ENCODE results near the gene NPFFR1. TPM values are rescaled to one million over a fixed set of nuclear protein-coding genes. Genes with fewer than 3 reads are reported as not detected.

NPFFR1 gene
- total RNA-seq, 1 donor from 2014 or later, result not detected

DNA sequence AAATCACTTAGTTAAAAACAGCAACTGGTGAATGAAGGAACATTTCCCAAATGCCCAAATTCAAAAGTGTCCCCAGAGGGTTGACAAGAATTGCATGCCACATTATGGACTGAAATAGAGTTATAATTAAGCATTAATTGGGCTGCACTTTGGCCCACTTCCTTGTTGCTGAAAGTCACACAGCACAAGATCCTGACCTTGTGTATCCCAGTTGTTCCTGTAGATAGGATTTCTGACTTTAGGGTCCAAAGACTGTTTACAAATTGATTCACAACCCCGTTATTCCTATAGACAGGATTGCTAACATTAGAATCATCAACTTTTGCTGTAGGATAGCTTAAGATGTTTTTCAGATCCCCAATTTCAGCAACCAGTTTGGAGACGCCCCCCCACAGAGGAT lies 31.5 kb upstream of the NPFFR1 start:
- intact Hi-C loops (cut with micrococcal nuclease), result no loop called here

DNA sequence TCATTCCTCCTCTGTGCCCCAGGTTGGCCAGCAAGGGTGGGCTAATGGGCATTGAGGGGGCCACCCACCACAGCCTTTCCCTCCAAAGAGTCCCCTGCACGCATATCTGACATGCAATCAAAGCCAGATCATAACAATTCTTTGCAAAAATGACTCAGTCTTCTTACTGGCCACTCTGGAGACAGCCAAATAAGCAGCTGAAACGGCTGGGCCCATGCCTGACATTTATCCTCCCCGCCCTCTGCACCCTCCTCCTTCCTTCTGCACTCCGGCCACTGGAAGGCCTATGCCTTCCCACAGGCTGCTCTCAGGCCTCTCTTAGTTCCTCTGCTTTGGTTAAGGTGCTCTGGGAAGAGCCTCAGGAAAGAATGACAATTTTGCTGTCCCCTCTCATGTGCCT lies 29.2 kb upstream of the NPFFR1 start:
- intact Hi-C loops (cut with micrococcal nuclease), result no loop called here

DNA sequence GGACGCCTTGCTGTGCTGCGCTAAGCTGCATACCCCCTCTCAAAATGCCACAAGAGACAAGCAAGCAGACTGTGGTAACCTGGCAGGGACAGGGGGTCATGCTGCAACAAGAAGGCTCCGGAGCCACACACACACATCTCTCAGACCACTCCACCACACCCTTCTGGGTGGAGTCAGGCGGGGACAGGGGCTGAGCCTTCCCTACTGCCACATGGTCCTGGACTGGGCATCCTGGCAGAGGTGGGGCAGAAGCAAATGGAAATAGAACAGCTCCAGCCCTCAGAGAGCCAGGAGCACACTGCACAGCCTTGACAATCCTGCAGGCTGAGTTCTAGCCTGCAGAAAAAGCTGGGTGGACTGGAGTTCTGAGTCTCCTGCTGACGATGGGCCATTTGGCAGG lies 28.4 kb upstream of the NPFFR1 start:
- intact Hi-C loops (cut with micrococcal nuclease), result no loop called here

DNA sequence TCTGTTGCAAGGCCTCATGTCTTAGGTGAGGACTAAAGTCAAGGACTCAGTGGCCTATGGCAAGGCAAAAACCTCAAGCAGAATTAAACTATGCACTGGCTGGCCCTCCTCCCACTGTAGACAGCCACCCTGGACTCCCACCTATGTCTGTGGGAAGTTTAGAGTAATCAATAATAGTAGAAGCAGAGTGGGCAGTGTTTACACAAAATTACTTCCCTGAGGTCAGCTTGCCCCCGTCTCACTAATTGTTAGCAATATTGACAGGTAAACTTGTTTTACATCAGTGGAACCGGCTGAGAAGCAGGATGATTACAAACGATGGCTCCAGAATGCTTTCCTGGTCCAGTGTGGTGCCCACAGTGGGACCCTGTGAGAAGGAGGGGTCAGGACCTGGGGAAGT lies 27.9 kb upstream of the NPFFR1 start:
- intact Hi-C loops (cut with micrococcal nuclease), result no loop called here

DNA sequence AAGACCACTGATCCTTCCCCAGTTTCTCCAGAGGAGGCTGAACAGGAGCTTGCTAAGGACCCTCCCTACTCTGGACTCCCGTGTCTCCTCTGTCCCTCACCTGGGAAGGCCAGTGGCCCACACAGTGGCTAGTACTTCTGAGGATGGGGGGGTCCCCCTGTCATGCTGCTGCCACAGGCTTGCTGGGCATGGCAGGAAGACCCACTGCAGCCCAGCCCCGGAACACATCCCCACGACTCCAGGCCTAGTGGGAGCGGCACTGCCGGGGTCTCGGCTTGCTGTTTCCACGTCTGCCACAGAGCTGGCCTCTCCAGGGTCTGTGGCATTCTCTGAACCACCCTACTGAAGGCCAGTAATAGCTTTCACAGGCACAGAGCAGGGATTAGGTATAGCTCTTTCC lies 25.9 kb upstream of the NPFFR1 start:
- intact Hi-C loops (cut with micrococcal nuclease), result no loop called here

DNA sequence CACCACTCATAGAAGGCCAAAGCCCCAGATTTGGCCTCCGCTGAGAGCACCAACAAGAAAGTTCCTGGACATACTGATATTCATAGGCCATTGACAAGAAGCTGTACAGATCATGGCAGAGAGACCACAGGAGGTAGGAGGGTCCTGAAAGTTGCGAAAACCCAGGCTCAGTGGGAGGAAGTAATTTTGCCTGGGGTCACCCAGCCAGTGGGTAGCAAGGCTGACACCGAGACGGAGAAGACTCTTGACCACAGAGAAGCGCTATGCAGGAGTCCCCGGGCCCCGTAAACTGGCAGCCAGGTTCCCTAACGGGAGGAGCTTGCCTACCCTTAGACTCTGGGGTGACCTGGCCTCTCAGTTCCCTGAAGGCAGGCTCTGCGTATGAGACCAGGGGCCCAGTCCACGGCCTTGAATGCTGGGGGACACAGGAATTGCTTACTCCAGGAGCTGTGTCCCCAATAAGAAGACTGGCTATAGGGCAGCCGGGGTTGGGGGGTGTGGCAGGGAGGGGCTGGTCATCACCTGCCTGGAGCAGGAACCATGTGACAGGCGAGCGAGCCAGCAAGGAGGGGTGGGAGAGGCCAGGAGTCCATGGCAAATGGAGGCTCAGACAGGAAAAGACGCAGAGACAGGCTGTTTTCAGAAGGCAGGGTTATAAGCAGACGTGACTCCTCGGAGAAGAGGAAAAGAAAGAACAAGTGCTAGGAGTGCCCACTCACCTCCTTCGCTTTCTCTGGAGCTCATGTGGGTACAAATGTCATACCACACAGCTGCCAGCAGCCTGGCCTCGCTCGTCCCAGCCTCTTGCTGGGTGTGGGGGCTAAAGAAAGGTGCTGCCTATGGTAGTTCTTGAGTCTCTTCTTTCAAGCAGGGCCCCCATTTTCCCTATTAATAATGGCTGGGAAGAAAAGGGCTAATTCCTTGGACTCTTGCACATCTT lies 24.6 kb upstream of the NPFFR1 start:
- intact Hi-C loops (cut with micrococcal nuclease), result no loop called here

DNA sequence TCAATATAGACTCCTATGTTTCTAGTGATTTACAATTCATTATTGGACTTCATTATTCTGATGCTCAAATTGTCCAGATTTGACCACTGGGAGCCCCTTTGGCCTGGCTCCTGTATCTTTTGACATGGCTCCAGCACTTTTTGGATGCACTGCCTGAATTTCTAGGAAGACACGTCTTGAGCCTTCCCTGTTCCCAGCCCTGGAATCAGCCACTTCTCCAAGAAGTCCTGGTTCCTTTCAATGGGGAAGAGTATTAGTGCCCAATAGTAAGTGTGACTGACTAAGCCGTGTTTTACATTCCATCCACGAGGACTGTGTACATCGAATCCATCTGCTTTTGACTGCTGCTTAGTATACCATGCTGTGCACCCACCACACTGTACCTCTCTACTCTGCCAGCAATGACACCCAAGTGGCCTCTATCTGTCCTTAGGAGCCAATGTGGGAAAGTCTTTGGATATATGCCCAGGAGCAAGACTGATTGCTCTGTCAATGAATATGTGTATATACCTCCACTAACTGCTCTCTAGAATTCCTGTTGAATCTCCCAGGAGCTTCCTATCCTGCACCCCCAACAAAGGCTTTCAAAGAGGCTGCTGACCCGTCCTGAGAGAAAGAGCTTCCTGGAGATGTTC lies 23.2 kb upstream of the NPFFR1 start:
- intact Hi-C loops (cut with micrococcal nuclease), result no loop called here

DNA sequence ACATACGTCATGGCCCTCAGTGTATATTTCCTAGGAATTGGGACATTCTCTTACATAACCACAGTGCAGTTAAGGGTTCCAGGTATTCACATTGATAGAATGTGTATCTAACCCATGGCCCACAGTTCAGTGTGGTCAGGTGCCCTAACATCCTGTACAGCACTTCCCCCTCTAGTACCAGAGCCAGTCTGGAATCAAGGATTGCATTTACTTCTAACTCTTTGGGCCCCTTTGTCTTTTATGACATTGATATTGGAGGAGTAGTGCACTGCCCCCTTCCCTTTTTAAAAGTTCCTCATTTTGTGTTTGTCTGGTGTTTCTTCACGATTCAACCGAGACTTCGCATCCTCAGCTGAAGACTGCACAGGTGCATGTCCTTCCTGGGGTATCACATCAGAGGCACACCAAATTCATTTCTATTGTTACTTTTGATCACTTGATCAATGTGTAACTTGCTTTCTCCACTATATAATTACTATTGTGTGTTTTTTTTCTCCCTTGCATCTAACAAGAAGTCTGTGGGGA lies 22.4 kb upstream of the NPFFR1 start:
- intact Hi-C loops (cut with micrococcal nuclease), result no loop called here

DNA sequence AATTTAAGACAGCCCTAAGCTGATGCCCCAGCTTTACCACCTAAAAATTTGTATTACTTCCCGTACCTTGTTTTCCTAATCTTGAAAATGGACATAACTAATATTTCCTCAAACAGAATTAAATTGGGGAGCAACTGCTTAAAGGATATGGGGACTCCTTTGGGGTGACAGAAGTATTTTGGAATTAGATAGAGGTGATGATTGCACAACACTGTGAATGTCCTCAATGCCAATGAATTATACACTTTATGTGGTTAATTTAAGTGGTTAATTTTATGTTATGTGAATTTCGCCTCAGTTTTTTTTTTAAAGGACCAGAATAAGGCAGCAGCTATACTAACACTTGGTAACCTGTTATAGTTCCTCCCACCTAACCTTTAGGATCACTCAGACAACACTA lies 19.9 kb upstream of the NPFFR1 start:
- intact Hi-C loops (cut with micrococcal nuclease), result no loop called here

DNA sequence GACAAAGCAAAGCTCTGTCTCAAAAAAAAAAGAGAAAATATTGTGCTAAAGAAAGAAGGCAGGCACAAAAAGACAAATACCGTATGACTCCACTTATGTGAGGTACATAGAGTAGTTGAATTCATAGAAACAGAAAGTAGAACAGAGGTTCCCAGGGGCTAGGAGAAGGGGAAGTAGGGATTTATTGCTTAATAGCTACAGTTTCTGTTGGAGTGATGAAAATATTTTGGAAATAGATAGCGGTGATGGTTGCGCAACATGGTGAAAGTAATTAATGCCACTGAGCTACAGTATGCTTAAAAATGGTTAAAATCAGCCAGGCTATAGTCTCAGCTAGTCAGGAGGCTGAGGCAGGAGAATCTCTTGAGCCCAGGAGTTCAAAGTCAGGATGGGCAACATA lies 18.5 kb upstream of the NPFFR1 start:
- intact Hi-C loops (cut with micrococcal nuclease), result no loop called here

DNA sequence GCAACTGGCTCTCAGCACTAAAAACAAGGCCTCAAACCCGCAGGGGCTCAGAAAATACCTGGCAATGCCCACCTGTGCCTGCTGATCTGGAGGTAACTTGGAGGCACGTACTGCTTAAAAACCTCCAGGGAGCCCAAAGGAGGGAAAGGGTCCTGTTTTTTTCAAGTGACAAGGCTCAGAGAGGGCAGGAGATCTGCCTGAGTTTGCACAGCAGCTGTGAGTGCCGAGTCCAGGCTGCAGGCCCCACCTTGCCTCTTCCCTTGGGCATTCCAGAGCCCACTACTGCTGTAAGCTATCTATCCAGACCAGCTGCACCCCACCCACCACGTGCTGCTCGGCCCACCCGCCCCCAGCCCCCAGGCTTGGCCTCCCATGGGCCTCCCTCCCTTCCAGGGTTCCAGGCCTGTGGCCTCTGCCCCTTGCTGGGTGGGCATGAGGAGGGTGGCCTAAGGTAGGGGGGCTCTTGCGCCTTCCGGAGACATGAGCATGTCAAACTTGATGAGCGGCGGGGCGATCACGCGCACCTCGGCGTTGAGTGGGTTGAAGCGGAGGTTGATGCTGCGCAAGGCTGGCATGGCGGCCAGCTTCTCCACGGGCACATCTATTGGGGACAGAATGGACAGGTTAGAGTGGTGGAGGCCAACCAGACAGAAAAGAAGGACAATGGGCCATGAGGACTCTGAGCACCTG lies 17.2 kb upstream of the NPFFR1 start:
- intact Hi-C loops (cut with micrococcal nuclease), result no loop called here

DNA sequence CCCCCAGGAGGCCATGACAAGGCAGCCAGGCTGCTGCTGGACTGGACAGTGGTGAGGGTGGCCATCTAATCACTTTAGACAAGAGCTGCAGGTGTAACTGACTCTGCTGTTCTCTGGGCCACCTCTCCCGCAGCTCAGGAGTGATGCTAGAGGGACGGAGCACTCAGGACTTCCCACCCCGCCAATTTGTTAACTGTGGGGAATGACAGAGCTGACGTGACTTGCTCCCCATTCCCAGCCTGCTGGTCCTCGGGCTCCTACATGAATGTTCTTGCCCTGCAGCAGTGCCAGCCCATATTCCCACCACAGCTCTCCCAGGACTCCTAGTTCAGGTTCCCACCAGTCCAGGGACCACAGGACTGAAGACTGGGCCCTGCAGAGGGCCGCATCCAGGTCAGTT lies 16.7 kb upstream of the NPFFR1 start:
- intact Hi-C loops (cut with micrococcal nuclease), result no loop called here

DNA sequence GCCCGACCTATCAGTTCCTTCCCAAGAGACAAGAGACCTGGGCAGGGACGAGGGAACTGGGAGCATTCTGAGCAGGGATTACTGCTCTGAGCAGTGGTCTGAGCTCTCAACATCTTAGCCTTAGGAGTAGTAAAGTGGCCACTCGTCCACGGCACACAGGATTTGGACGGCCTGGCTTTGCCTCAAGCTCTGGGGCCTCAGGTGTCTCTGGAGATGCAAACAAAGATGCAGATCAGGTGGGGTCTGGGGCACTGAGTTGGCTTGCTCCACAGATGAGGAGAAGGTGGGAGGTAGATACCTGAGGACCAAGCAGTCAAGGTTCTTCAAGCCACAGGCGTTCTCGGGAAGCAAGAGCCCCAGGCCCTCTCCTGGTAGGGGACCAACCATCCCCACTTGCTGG lies 16.1 kb upstream of the NPFFR1 start:
- intact Hi-C loops (cut with micrococcal nuclease), result no loop called here

DNA sequence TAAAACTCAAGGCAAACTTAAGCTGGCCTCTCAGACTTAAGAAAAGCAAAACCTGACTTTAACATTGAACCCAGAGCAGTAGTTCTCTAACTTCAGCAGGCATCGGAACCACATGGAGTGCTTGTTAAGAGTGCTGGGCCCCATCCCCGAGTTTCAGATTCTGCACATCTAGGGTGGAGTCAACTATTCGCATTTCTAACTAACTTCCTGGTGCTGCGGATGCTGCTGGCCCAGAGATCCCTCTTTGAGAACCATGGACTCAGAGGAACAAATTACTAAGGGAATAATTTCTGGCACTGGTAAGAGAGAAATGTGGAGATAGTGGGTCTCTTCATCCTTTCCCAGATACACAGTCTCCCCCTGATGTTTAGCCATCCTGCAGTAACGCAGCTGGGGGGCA lies 14.6 kb upstream of the NPFFR1 start:
- intact Hi-C loops (cut with micrococcal nuclease), result no loop called here

DNA sequence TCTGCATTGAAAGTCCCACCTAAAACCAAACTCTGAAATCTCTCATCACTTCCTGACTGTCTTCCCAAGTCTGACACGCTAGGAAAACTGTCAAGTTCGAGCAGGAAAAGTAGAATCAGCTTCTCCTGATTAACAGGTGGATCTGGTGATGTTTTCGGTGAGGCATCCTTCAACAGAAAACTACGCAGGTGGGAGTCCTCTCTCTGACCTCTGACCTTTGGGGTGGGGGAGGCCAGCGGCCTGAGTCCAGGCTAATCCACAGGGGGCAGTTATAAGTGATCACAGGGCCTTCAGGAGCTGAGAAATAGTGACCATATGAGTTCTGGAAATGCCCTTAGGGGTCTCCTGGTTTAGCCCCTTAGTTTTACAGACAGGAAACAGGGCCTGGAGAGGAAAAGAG lies 13.4 kb upstream of the NPFFR1 start:
- intact Hi-C loops (cut with micrococcal nuclease), result no loop called here

DNA sequence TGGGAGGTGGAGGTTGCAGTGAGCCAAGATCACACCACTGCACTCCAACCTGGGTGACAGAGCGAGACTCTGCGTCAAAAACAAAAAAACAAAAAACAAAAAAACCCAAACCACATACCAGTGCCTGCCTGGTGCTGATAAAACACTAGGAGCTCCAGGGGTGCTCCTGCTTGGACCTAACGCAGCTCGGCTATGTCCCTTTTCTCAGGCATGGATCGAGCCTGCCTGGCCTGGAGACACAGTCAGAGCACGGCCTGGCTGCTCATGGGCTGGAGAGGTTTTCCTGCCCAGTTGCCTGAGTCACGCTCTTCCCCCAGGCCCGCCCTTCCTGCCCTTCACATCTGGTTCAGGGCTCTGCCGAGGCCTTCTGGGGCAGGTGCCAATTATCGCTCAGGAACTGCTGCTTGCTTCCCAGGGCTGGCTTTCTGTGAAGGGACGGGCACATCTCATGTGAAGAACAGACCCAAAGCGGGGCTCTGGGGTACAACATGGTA lies 12.6 kb upstream of the NPFFR1 start:
- intact Hi-C loops (cut with micrococcal nuclease), result no loop called here

DNA sequence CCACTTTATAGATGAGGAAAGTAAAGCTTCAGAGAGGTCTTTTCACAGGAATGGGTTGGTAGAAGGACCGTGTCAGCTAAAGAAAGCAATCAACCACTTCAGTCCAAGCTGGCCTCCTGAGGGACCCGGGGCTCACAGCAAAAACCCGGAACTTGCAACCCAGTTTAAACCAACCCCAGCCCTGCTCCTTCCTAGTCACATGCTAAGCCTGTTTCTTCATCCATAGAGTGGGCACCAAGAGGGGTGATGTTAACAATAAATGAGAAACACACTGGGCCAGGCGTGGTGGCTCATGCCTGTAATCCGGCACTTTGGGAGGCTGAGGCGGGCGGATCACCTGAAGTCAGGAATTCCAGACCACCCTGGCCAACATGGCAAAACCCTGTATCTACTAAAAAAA lies 12.1 kb upstream of the NPFFR1 start:
- intact Hi-C loops (cut with micrococcal nuclease), result no loop called here

DNA sequence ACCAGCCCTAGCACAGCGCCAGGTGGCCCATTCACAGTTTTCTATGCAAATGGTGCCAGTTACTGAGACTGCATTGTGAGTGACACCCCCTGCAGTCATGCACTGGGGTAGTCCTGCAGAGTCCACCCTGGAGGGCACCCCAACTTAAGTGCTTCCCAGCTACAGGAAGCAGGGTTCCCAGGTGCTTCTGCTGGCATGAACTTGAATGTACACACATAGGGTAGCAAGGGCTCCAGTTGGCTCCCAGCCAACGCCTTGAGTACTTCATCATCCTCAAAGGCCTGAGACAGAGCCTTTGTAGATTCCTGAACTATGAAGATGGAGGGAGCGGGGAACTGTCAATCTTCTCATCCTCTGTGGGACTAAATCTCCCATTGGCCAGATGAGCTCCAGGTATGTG lies 11.5 kb upstream of the NPFFR1 start:
- intact Hi-C loops (cut with micrococcal nuclease), result no loop called here

DNA sequence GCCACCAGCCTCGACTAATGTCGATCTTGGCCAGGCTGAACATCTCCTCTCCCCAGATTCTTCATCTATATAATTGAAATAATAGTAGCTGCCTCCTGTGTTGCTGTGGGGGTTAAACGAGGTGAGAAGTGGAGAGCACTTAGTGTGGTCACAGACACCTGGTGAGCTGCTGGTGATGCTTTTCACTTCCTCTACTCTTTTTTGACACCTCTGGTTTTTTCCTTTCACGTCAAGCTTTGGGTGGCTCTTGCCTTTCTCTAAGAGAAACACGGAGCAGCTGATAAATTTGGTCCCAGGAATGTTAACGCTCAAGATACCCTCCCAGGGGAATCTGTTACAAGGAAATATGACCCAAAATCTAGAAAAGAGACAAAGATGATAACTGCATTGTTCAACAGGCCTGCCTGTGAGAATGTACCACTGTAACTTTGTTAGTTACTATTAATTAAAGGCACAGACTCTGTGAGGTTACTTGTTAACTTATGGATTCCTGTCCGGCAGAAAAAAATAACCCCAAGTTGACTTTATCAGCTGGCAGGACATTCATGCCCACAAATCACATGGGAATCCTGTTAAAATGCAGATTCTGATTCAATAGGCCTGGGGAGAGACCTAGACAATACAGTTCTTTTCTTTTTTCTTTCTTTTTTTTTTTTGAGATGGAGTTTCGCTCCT lies 9.5 kb upstream of the NPFFR1 start:
- intact Hi-C loops (cut with micrococcal nuclease), result no loop called here

DNA sequence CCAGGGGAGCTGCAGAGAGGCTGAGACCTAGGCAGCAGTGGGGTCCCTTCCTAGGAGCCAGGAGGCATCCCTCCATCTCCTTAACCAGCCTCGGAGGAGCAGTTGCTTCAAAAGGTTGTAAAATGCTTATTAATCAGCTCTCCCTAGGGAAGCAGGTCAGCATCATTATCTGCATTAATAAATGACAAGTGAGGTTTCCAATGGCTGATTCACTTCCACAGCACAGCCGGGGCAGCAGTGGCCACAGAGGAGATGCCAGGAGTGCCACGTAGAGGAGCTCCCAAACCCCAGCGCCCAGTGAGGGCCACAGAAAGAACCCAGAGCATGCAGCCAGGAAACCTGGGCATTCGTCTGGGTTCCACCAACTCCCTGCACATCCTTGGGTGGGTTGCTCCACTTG lies 8.2 kb upstream of the NPFFR1 start:
- intact Hi-C loops (cut with micrococcal nuclease), result no loop called here

DNA sequence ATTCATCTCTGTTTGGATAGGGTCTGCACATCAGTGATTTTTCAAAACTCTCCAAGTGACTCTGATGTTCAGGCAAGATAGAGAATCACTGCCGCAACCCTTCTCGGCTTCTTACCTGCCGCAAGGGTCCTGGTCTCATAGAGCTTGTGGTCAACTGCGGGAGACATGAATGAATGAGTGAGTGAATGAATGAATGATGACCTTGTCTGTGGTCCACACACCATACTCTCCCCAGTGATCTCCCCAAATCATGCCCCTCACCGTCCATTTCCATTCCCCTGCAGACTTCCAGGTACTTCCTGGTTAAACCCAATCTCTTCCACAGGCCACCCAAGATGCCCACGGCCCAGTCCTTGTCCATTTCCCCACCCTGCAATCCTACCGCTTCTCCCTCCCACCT lies 5.9 kb upstream of the NPFFR1 start:
- intact Hi-C loops (cut with micrococcal nuclease), result no loop called here

Data from T-helper 1 cell treated with Interleukin-12 subunit alpha and Interleukin-12 subunit beta and Interleukin-4 antibody, amounts not matched to agents 30 ng/mL and 1 ng/mL, for 36 hours (primary cell).